GM21515 (cell line): ENCODE results near the gene COBL.

Experiments used
- ATAC-seq: cut with Tn5 transposase; IDR thresholded peaks from one replicate; pipeline ENCODE4 v1.9.1; 2021; ENCODE audit not compliant: unreplicated experiment

The COBL gene

GRCh38 chr7:51235593-51236313 lies 80.9 kb downstream of the COBL start:
- ATAC-seq = no peak

- ATAC-seq = no peak
Measured at GRCh38 chr7:51234609-51235308, 81.8 kb downstream of the COBL start.

- ATAC-seq = no peak
Measured at GRCh38 chr7:51234139-51234538, 82.5 kb downstream of the COBL start.

GRCh38 chr7:51233374-51233773 lies 83.2 kb downstream of the COBL start:
- ATAC-seq = no peak

GRCh38 chr7:51230723-51231122 lies 85.9 kb downstream of the COBL start:
- no peak for ATAC-seq

GRCh38 chr7:51230324-51230625 lies 86.3 kb downstream of the COBL start:
- ATAC-seq = no peak

GRCh38 chr7:51229620-51230323 lies 86.8 kb downstream of the COBL start:
- no peak for ATAC-seq

GRCh38 chr7:51229106-51229537 lies 87.5 kb downstream of the COBL start:
- no peak for ATAC-seq

GRCh38 chr7:51228386-51228958 lies 88.1 kb downstream of the COBL start:
- no peak for ATAC-seq

- no peak for ATAC-seq
Measured at GRCh38 chr7:51227861-51228260, 88.7 kb downstream of the COBL start.

GRCh38 chr7:51226916-51227535 lies 89.6 kb downstream of the COBL start:
- no peak for ATAC-seq

- ATAC-seq = no peak
Measured at GRCh38 chr7:51226063-51226755, 90.4 kb downstream of the COBL start.

- no peak for ATAC-seq
Measured at GRCh38 chr7:51224811-51225595, 91.6 kb downstream of the COBL start.

GRCh38 chr7:51223505-51223904 lies 93.1 kb downstream of the COBL start:
- ATAC-seq = no peak

GRCh38 chr7:51222916-51223315 lies 93.7 kb downstream of the COBL start:
- no peak for ATAC-seq

- ATAC-seq = no peak
Measured at GRCh38 chr7:51220226-51220625, 96.4 kb downstream of the COBL start.

GRCh38 chr7:51219261-51219988 lies 97.2 kb downstream of the COBL start:
- no peak for ATAC-seq

- ATAC-seq = no peak
Measured at GRCh38 chr7:51217804-51218203, 98.8 kb downstream of the COBL start.

- ATAC-seq = no peak
Measured at GRCh38 chr7:51214098-51214497, 102.5 kb downstream of the COBL start.
